DND-41 (cell line): ENCODE measurements around the gene VASP.

ENCODE experiments used
- EZH2 ChIP-seq: IDR thresholded peaks from 3 replicates; pipeline ENCODE4 v1.6.1; 2012; ENCODE audit warnings: borderline replicate concordance, low read depth, mild to moderate bottlenecking, moderate library complexity, low read length, inconsistent platforms; ENCODE audit not compliant: severe bottlenecking
- TF ChIP-seq, protein P1 (sequence below): IDR thresholded peaks from 2 replicates; pipeline ENCODE4 v1.5.1; 2012; ENCODE audit warnings: borderline replicate concordance, low read length, moderate library complexity, mild to moderate bottlenecking; ENCODE audit not compliant: poor library complexity, severe bottlenecking; ENCODE audit errors: extremely low read depth

DNA sequence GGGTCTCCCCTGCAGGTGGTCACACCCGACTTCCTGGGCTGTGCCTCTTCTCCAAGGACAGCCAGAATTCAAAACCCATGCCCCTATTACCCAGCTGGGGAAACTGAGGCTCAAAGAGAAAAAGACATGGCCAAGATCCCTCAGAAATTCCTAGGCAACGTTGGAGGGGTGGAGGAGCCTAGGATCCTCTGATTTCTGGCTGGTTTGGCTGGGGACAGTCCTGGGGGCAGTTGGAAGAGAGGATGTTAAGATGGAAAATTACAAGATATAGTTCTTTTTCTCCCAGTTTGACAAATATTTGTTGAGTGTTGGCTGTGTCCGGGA lies 2.4 kb downstream of the VASP start:
- TF ChIP-seq, protein P1, sequence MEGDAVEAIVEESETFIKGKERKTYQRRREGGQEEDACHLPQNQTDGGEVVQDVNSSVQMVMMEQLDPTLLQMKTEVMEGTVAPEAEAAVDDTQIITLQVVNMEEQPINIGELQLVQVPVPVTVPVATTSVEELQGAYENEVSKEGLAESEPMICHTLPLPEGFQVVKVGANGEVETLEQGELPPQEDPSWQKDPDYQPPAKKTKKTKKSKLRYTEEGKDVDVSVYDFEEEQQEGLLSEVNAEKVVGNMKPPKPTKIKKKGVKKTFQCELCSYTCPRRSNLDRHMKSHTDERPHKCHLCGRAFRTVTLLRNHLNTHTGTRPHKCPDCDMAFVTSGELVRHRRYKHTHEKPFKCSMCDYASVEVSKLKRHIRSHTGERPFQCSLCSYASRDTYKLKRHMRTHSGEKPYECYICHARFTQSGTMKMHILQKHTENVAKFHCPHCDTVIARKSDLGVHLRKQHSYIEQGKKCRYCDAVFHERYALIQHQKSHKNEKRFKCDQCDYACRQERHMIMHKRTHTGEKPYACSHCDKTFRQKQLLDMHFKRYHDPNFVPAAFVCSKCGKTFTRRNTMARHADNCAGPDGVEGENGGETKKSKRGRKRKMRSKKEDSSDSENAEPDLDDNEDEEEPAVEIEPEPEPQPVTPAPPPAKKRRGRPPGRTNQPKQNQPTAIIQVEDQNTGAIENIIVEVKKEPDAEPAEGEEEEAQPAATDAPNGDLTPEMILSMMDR, result no peak
- no peak for TF ChIP-seq EZH2
